ENCODE measurements around the gene DAGLA. TPM values are rescaled to one million over a fixed set of nuclear protein-coding genes. Genes with fewer than 3 reads are reported as not detected.

DAGLA gene
- total RNA-seq, 3 donors from 2014 or later = 7.2 to 12.0 (median 11.9) TPM

- H3K9me3 ChIP-seq = no peaks in the 10 kb centered on the region
- TF ChIP-seq CTCF (IDR thresholded peaks at IDR 0.05) = no peak
- ATAC-seq (no peak), DNase-seq (peak in 1 of 3 donors; percentile 31)
- no peak overlapping the region for H3K4me3 ChIP-seq
- H3K4me1 ChIP-seq (ENCODE audit: low read depth) = no peaks in the 10 kb centered on the region
- intact Hi-C loops (cut with DNase I, micrococcal nuclease) = no loop called here
- H3K36me3 ChIP-seq (ENCODE audit: low read depth) = no peaks in the 10 kb centered on the region
These were observed 86.2 kb downstream of the DAGLA start for GRCh38 chr11:61766353-61766841.

GRCh38 chr11:61768376-61769076, 88.3 kb downstream of the DAGLA start:
- no peaks in the 10 kb centered on the region for H3K36me3 ChIP-seq (ENCODE audit: low read depth)
- no peaks in the 10 kb centered on the region for H3K9me3 ChIP-seq
- DNase-seq = no peak
- H3K4me3 ChIP-seq = no peak overlapping the region
- no peaks in the 10 kb centered on the region for H3K4me1 ChIP-seq (ENCODE audit: low read depth)
- intact Hi-C loops (cut with DNase I, micrococcal nuclease) = no loop called here
- TF ChIP-seq CTCF (IDR thresholded peaks at IDR 0.05) = no peak
- no peak for ATAC-seq

- Histone ChIP-seq H3K4me3 (no peak overlapping the region), H3K9me3 (no peaks in the 10 kb centered on the region), H3K36me3 (ENCODE audit: low read depth) (no peaks in the 10 kb centered on the region), H3K4me1 (ENCODE audit: low read depth) (no peaks in the 10 kb centered on the region)
- DNase-seq = no peak
- ATAC-seq = no peak
- intact Hi-C loops (cut with DNase I, micrococcal nuclease) = no loop called here
- TF ChIP-seq CTCF (IDR thresholded peaks at IDR 0.05) = no peak
These were observed 89.2 kb downstream of the DAGLA start for GRCh38 chr11:61769169-61769920.

- intact Hi-C loops (cut with DNase I, micrococcal nuclease) = no loop called here
- DNase-seq (peak in 1 of 3 donors; percentile 35), ATAC-seq (no peak)
- no peaks in the 10 kb centered on the region for H3K4me1 ChIP-seq (ENCODE audit: low read depth)
- H3K36me3 ChIP-seq (ENCODE audit: low read depth) = no peaks in the 10 kb centered on the region
- H3K4me3 ChIP-seq = no peak overlapping the region
- TF ChIP-seq CTCF (IDR thresholded peaks at IDR 0.05) = no peak
- H3K9me3 ChIP-seq = no peaks in the 10 kb centered on the region
These were observed 89.9 kb downstream of the DAGLA start for GRCh38 chr11:61769946-61770683.

GRCh38 chr11:61771195-61771894, 91.2 kb downstream of the DAGLA start:
- no peaks in the 10 kb centered on the region for H3K36me3 ChIP-seq (ENCODE audit: low read depth)
- ATAC-seq (no peak), DNase-seq (peak in 1 of 3 donors; percentile 27)
- H3K4me1 ChIP-seq (ENCODE audit: low read depth) = no peaks in the 10 kb centered on the region
- no peak for TF ChIP-seq CTCF (IDR thresholded peaks at IDR 0.05)
- no peak overlapping the region for H3K4me3 ChIP-seq
- H3K9me3 ChIP-seq = no peaks in the 10 kb centered on the region
- intact Hi-C loops (cut with DNase I, micrococcal nuclease) = no loop called here
